Neutrophil (primary cell): ENCODE data around the gene RNFT1.
"Not testable (repeated sequence)": the region's sequence is repeated elsewhere in the genome, so short reads cannot be mapped to it uniquely, and the experiment has no call there.

Experiments used
- H3K27ac ChIP-seq: fragments of 200-600 bp; sonication (generic); 2 replicates; pipeline ENCODE4 v1.5.1; 2016; ENCODE audit warnings: mild to moderate bottlenecking, moderate library complexity
- H3K27me3 ChIP-seq: fragments of 200-600 bp; sonication (generic); 2 replicates; pipeline ENCODE4 v1.6.0; 2016; ENCODE audit warnings: mild to moderate bottlenecking
- H3K36me3 ChIP-seq: fragments of 200-600 bp; sonication (generic); 2 replicates; pipeline ENCODE4 v1.5.1; 2017
- H3K4me1 ChIP-seq, 2 experiments: fragments of 200-600 bp in 1 of 2; sonication (generic) in 1 of 2; 1 replicate in 1 of 2; 2 replicates in 1 of 2; pipeline versions ENCODE4 v1.5.1 to v1.6.1; 2013 to 2016; ENCODE audit warnings: low read depth in 1 of 2, low read length in 1 of 2, mild to moderate bottlenecking in 1 of 2, moderate library complexity in 1 of 2; ENCODE audit not compliant: control insufficient read depth in 1 of 2, insufficient read depth in 1 of 2
- H3K4me3 ChIP-seq, 2 experiments: fragments of 200-600 bp in 1 of 2; sonication (generic) in 1 of 2; 1 replicate in 1 of 2; 2 replicates in 1 of 2; pipeline ENCODE4 v1.5.1; 2013 to 2016; ENCODE audit warnings: low read depth in 1 of 2, low read length in 1 of 2, mild to moderate bottlenecking in 1 of 2, moderate library complexity in 1 of 2
- H3K9me3 ChIP-seq: fragments of 200-600 bp; sonication (generic); 2 replicates; pipeline ENCODE4 v1.5.1; 2016
- TF ChIP-seq, protein P1 (sequence below): fragments of 200-600 bp; sonication (generic); IDR thresholded peaks from 2 replicates; pipeline ENCODE4 v1.5.1; 2016; ENCODE audit warnings: antibody characterized with exemption

RNFT1 gene

DNA sequence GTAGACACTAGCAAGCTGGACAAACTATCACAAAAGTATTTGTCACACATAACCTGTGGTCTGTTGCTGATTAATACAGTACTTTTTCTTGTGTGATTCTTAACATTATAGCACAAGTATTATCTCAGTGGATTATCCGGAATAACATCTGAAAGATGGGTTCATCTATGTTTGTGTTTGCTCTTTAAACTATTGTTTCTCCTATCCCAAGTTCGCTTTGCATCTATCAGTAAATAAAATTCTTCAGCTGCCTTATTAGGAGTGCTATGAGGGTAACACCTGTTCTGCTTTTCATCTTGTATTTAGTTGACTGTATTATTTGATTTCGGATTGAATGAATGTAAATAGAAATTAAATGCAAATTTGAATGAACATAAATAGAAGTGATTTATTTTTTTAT lies 14.5 kb downstream of the RNFT1 start:
- Histone ChIP-seq H3K4me1 (no peaks in the 10 kb centered on the region), H3K4me3 (no peak overlapping the region), H3K27me3 (no peaks in the 10 kb centered on the region), H3K9me3 (no peaks in the 10 kb centered on the region), H3K27ac (no peak overlapping the region), H3K36me3 (peaks cover 99% of the 10 kb centered on the region)
- TF ChIP-seq, protein P1, sequence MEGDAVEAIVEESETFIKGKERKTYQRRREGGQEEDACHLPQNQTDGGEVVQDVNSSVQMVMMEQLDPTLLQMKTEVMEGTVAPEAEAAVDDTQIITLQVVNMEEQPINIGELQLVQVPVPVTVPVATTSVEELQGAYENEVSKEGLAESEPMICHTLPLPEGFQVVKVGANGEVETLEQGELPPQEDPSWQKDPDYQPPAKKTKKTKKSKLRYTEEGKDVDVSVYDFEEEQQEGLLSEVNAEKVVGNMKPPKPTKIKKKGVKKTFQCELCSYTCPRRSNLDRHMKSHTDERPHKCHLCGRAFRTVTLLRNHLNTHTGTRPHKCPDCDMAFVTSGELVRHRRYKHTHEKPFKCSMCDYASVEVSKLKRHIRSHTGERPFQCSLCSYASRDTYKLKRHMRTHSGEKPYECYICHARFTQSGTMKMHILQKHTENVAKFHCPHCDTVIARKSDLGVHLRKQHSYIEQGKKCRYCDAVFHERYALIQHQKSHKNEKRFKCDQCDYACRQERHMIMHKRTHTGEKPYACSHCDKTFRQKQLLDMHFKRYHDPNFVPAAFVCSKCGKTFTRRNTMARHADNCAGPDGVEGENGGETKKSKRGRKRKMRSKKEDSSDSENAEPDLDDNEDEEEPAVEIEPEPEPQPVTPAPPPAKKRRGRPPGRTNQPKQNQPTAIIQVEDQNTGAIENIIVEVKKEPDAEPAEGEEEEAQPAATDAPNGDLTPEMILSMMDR: no peak

DNA sequence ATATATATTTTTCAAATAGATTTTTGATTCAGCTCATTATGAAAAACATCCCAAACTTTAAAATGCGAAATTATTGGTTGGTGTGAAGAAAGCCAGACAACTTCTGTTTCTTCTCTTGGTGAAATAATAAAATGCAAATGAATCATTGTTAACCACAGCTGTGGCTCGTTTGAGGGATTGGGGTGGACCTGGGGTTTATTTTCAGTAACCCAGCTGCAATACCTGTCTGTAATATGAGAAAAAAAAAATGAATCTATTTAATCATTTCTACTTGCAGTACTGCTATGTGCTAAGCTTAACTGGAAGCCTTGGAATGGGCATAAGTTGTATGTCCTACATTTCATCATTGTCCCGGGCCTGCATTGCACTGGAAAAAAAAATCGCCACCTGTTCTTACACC lies 17.2 kb downstream of the RNFT1 start:
- peaks cover 95% of the 10 kb centered on the region for H3K36me3 ChIP-seq
- H3K27me3 ChIP-seq, H3K4me1 ChIP-seq, H3K4me3 ChIP-seq, H3K27ac ChIP-seq, H3K9me3 ChIP-seq: not testable (repeated sequence)

DNA sequence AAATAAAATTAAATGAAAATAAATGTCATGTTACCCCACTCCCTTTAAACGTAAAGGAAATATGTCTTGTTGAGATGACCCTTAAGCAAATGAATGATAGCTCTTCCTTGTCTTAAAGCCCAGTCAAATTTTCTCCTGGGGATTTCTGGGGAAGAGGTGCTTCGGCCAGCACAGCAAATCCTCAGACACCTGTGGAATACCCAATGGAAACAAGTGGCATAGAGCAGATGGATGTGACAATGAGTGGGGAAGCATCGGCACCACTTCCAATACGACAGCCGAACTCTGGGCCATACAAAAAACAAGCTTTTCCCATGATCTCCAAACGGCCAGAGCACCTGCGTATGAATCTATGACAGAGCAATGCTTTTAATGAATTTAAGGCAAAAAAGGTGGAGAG lies 18.1 kb downstream of the RNFT1 start:
- H3K4me3 ChIP-seq, H3K4me1 ChIP-seq, H3K27me3 ChIP-seq, H3K9me3 ChIP-seq, H3K27ac ChIP-seq: not testable (repeated sequence)
- H3K36me3 ChIP-seq: peaks cover 94% of the 10 kb centered on the region

DNA sequence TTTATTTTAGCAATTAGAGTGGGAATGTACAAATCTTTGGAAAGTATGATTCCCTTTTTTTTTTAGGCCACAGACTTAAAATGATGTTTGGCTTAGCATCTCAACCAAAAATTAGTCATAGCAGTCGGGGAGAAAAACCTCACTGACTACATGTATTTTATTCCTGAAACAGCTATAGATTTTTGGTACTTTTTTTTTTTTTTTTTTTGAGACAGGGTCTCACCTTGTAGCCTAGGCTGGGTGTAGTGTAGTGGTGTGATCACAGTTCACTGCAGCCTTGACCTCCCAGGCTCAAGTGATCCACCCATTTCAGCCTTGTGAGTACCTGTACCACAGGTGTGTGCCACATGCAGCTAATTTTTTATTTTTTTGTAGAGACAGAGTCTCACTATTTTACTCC lies 23.4 kb downstream of the RNFT1 start:
- Histone ChIP-seq H3K9me3 (no peaks in the 10 kb centered on the region), H3K4me3 (no peak overlapping the region), H3K4me1 (no peaks in the 10 kb centered on the region), H3K27ac (no peak overlapping the region), H3K36me3 (peaks cover 82% of the 10 kb centered on the region), H3K27me3 (no peaks in the 10 kb centered on the region)
- TF ChIP-seq, protein P1: no peak

DNA sequence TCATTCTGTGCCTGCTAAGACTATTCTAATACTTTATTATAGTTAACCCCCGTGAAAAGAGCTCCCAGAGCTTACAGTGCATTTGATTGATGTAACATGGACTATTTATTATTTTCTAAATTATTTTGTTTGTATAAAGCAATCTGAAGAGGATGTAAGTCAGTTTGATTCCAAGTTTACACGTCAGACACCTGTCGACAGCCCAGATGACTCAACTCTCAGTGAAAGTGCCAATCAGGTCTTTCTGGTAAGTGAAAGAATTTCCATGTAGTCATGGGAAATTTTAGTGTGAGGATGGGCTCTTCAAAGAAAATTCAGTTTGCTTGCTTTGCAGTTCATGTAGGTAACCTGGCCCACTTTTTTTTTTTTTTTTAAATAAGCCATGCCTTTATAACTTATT lies 23.8 kb downstream of the RNFT1 start:
- not testable (repeated sequence) for H3K9me3 ChIP-seq, H3K4me3 ChIP-seq, H3K27me3 ChIP-seq, H3K27ac ChIP-seq, H3K4me1 ChIP-seq
- peaks cover 82% of the 10 kb centered on the region for H3K36me3 ChIP-seq

DNA sequence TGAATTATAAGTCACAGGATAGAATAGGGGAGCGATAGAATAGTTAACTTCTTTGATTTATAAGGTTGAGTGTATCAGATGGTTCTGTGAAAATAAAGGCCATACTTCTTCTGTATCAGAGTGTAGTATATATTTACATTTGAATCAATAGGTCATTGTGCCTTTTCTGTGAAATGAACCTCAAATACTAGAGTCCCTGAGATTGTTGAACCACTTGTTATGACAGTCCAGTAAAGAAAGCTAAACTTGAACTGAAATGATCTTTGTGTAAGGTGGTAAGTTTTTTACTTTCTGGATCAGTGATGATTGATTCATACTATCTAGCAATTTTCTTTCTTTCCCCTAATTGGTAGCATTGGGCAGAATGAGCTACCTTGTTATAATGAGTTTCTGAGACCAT lies 31.2 kb downstream of the RNFT1 start:
- not testable (repeated sequence) for H3K9me3 ChIP-seq, H3K27ac ChIP-seq, H3K4me1 ChIP-seq, H3K27me3 ChIP-seq, H3K4me3 ChIP-seq
- H3K36me3 ChIP-seq: peaks cover 88% of the 10 kb centered on the region

DNA sequence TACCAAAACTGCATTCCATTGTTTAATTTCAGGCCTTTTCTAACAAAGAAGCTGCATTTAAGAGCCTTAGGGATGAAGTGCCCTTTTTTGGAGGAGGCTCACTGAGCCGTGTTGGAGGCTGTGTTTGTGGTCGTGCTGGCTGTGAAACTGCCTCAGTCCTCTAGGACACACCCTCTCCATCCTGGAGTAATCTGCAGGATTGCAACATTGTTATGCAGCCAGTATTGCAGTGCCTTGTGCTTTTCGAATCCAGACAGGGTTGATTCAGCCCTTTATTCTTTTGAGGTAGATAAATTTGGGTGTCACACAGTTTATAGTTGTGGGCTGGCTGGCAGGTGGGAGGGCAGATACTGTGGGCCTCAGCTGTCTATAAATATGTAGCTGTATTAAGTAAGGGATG lies 33.8 kb downstream of the RNFT1 start:
- not testable (repeated sequence) for H3K27ac ChIP-seq, H3K9me3 ChIP-seq, H3K4me1 ChIP-seq, H3K27me3 ChIP-seq, H3K4me3 ChIP-seq
- peaks cover 90% of the 10 kb centered on the region for H3K36me3 ChIP-seq

DNA sequence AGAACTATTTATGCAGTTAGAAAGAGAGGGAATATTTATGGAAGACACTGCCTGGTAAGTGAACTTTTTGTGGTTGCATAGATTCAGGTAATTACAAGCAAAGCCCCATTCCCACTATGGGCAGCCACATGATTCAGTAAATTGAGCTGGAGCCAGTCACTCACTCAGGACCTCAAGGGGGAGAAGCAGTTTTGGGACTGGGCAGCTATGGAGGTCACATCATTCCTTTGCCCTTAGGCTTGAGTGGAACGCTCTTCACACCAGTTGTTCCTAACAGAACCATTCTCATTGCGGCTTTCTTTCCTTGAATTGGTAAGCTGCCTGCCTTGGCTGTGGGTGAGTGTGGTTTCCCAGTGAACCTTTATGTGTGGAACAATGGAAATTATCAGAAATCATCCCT lies 34.4 kb downstream of the RNFT1 start:
- H3K27me3 ChIP-seq, H3K27ac ChIP-seq: not testable (repeated sequence)
- peaks cover 84% of the 10 kb centered on the region for H3K36me3 ChIP-seq

DNA sequence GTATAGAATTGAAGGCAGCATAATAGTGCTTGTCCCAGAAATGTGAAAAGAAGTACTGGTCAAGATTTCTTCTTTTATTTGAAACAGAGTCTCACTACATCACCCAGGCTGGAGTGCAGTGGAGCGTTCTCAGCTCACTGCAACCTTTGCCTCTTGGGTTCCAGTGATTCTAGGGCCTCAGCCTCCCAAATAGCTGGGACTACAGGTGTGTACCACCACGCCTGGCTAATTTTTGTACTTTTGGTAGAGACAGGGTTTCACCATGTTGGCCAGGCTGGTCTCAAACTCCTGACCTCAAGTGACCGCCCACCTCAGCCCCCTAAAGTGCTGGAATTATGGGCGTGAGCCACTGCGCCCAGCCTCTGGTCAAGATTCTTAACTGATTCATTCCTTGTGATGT lies 43.9 kb downstream of the RNFT1 start:
- H3K27ac ChIP-seq, H3K4me3 ChIP-seq, H3K27me3 ChIP-seq, H3K4me1 ChIP-seq, H3K9me3 ChIP-seq: not testable (repeated sequence)
- peaks cover 59% of the 10 kb centered on the region for H3K36me3 ChIP-seq

More for the DNA sequence above, 34.4 kb downstream of the RNFT1 start:
- not testable (repeated sequence) for H3K4me3 ChIP-seq, H3K4me1 ChIP-seq, H3K9me3 ChIP-seq
